ENCODE measurements around the gene ARHGAP24. TPM values are rescaled to one million over a fixed set of nuclear protein-coding genes. Genes with fewer than 3 reads are reported as not detected.
"Not testable (repeated sequence)": the region's sequence is repeated elsewhere in the genome, so short reads cannot be mapped to it uniquely, and the experiment has no call there.

Gene ARHGAP24
- total RNA-seq, 2 donors from 2014 or later: 66.8 to 85.6 TPM

GRCh38 chr4:85842540-85842939 lies 367.6 kb downstream of the ARHGAP24 start:
- H3K36me3 ChIP-seq (ENCODE audit: control insufficient read depth, insufficient read depth, low read length): no peaks in the 10 kb centered on the region
- Mint-ChIP-seq H3K27ac (no peak overlapping the region), H3K36me3 (ENCODE audit: low read depth) (no peaks in the 10 kb centered on the region), H3K9me3 (no peaks in the 10 kb centered on the region), H3K4me3 (no peak overlapping the region), H3K27me3 (ENCODE audit: insufficient read depth) (no peaks in the 10 kb centered on the region), H3K4me1 (no peaks in the 10 kb centered on the region)
- no peak for DNase-seq
- no peak overlapping the region for H3K9ac ChIP-seq (ENCODE audit: extremely low read depth, low read length, poor library complexity, severe bottlenecking)
- WGBS, 2 experiments (ENCODE audit: insufficient coverage in 1 of 2, insufficient read length in 1 of 2): 93 to 94% methylated on average over 3 to 7 of the region's 7 CpGs
- H3K27ac ChIP-seq (ENCODE audit: low read depth, low read length): no peak overlapping the region
- no peak for TF ChIP-seq CTCF (conservative IDR thresholded peaks at IDR 0.05)
- no peaks in the 10 kb centered on the region for H3K4me1 ChIP-seq (ENCODE audit: control insufficient read depth, insufficient read depth, low read length)
- H3K4me3 ChIP-seq (ENCODE audit: low read length): no peak overlapping the region
- H3K9me3 ChIP-seq (ENCODE audit: control insufficient read depth, low read length): no peaks in the 10 kb centered on the region
- H3K27me3 ChIP-seq (ENCODE audit: control insufficient read depth, insufficient read depth, low read length, poor library complexity, severe bottlenecking): no peaks in the 10 kb centered on the region

GRCh38 chr4:85853740-85854139 lies 378.8 kb downstream of the ARHGAP24 start:
- not testable (repeated sequence) for H3K4me1 Mint-ChIP-seq; DNase-seq; H3K27me3 ChIP-seq (ENCODE audit: control insufficient read depth, insufficient read depth, low read length, poor library complexity, severe bottlenecking); H3K9me3 ChIP-seq (ENCODE audit: control insufficient read depth, low read length); H3K27ac ChIP-seq (ENCODE audit: low read depth, low read length); H3K27ac Mint-ChIP-seq; H3K9ac ChIP-seq (ENCODE audit: extremely low read depth, low read length, poor library complexity, severe bottlenecking); H3K36me3 ChIP-seq (ENCODE audit: control insufficient read depth, insufficient read depth, low read length); H3K4me1 ChIP-seq (ENCODE audit: control insufficient read depth, insufficient read depth, low read length); H3K4me3 ChIP-seq (ENCODE audit: low read length); H3K27me3 Mint-ChIP-seq (ENCODE audit: insufficient read depth); H3K4me3 Mint-ChIP-seq
- 89 to 97% methylated on average over 3 to 6 of the region's 6 CpGs for WGBS, 2 experiments (ENCODE audit: insufficient coverage in 1 of 2, insufficient read length in 1 of 2)
- H3K36me3 Mint-ChIP-seq (ENCODE audit: low read depth): peaks cover 13% of the 10 kb centered on the region
- H3K9me3 Mint-ChIP-seq: peaks cover 17% of the 10 kb centered on the region

GRCh38 chr4:85854546-85854945 lies 379.6 kb downstream of the ARHGAP24 start:
- no peaks in the 10 kb centered on the region for H3K36me3 ChIP-seq (ENCODE audit: control insufficient read depth, insufficient read depth, low read length)
- WGBS, 2 experiments (ENCODE audit: insufficient coverage in 1 of 2, insufficient read length in 1 of 2): 98 to 100% methylated on average over 2 of the region's 2 CpGs
- Mint-ChIP-seq H3K36me3 (ENCODE audit: low read depth) (peaks cover 10% of the 10 kb centered on the region), H3K9me3 (peaks cover 14% of the 10 kb centered on the region), H3K4me3 (no peak overlapping the region), H3K4me1 (peaks cover 3% of the 10 kb centered on the region), H3K27me3 (ENCODE audit: insufficient read depth) (no peaks in the 10 kb centered on the region), H3K27ac (no peak overlapping the region)
- no peaks in the 10 kb centered on the region for H3K9me3 ChIP-seq (ENCODE audit: control insufficient read depth, low read length)
- H3K4me3 ChIP-seq (ENCODE audit: low read length): no peak overlapping the region
- no peaks in the 10 kb centered on the region for H3K4me1 ChIP-seq (ENCODE audit: control insufficient read depth, insufficient read depth, low read length)
- TF ChIP-seq CTCF (conservative IDR thresholded peaks at IDR 0.05): no peak
- H3K27ac ChIP-seq (ENCODE audit: low read depth, low read length): no peak overlapping the region
- H3K27me3 ChIP-seq (ENCODE audit: control insufficient read depth, insufficient read depth, low read length, poor library complexity, severe bottlenecking): no peaks in the 10 kb centered on the region
- DNase-seq: no peak
- H3K9ac ChIP-seq (ENCODE audit: extremely low read depth, low read length, poor library complexity, severe bottlenecking): no peak overlapping the region

GRCh38 chr4:85860066-85860740 lies 385.3 kb downstream of the ARHGAP24 start:
- no peak for TF ChIP-seq CTCF (conservative IDR thresholded peaks at IDR 0.05)
- Histone ChIP-seq H3K4me1 (ENCODE audit: control insufficient read depth, insufficient read depth, low read length) (no peaks in the 10 kb centered on the region), H3K9me3 (ENCODE audit: control insufficient read depth, low read length) (no peaks in the 10 kb centered on the region), H3K27ac (ENCODE audit: low read depth, low read length) (no peak overlapping the region), H3K27me3 (ENCODE audit: control insufficient read depth, insufficient read depth, low read length, poor library complexity, severe bottlenecking) (no peaks in the 10 kb centered on the region), H3K4me3 (ENCODE audit: low read length) (no peak overlapping the region), H3K36me3 (ENCODE audit: control insufficient read depth, insufficient read depth, low read length) (no peaks in the 10 kb centered on the region), H3K9ac (ENCODE audit: extremely low read depth, low read length, poor library complexity, severe bottlenecking) (no peak overlapping the region)
- peaks cover 3% of the 10 kb centered on the region for H3K4me1 Mint-ChIP-seq
- H3K9me3 Mint-ChIP-seq: no peaks in the 10 kb centered on the region
- no peak overlapping the region for H3K4me3 Mint-ChIP-seq
- H3K27ac Mint-ChIP-seq: no peak overlapping the region
- WGBS, 2 experiments (ENCODE audit: insufficient coverage in 1 of 2, insufficient read length in 1 of 2): 72 to 77% methylated on average over 4 to 6 of the region's 6 CpGs
- H3K27me3 Mint-ChIP-seq (ENCODE audit: insufficient read depth): no peaks in the 10 kb centered on the region
- peaks cover 2% of the 10 kb centered on the region for H3K36me3 Mint-ChIP-seq (ENCODE audit: low read depth)
- DNase-seq: no peak

All from endodermal cell (in vitro differentiated cells).